SJCRH30 (cell line): ENCODE data around the gene DET1. TPM values are rescaled to one million over a fixed set of nuclear protein-coding genes. Genes with fewer than 3 reads are reported as not detected.
"Not testable (repeated sequence)": the region's sequence is repeated elsewhere in the genome, so short reads cannot be mapped to it uniquely, and the experiment has no call there.

Source experiments
- DNase-seq, 2 experiments: peaks; one replicate each; pipeline ENCODE4 v3.0.0-alpha.2; 2015 to 2020
- H3K27ac ChIP-seq: fragments of 250-450 bp; sonication (Bioruptor Pico); 2 replicates; pipeline ENCODE4 v1.5.1; 2020; ENCODE audit warnings: mild to moderate bottlenecking, moderate library complexity
- H3K27me3 ChIP-seq: fragments of 250-450 bp; sonication (Bioruptor Pico); 2 replicates; pipeline ENCODE4 v1.5.1; 2020; ENCODE audit warnings: mild to moderate bottlenecking, moderate library complexity
- H3K36me3 ChIP-seq: fragments of 250-450 bp; sonication (Bioruptor Pico); 2 replicates; pipeline ENCODE4 v1.5.1; 2020; ENCODE audit warnings: mild to moderate bottlenecking, moderate library complexity
- H3K4me1 ChIP-seq: fragments of 250-450 bp; sonication (Bioruptor Pico); 2 replicates; pipeline ENCODE4 v1.5.1; 2020; ENCODE audit warnings: mild to moderate bottlenecking, moderate library complexity
- H3K4me3 ChIP-seq: fragments of 250-450 bp; sonication (Bioruptor Pico); 2 replicates; pipeline ENCODE4 v1.5.1; 2020; ENCODE audit warnings: mild to moderate bottlenecking, moderate library complexity
- H3K9me3 ChIP-seq: fragments of 250-450 bp; sonication (Bioruptor Pico); replicated peaks from 2 replicates; pipeline ENCODE4 v1.5.1; 2020; ENCODE audit warnings: mild to moderate bottlenecking, moderate library complexity
- total RNA-seq: library from RNA; depleted of rRNA; stranded (reverse); fragments of >200 nt; shearing (Covaris generic); gene quantifications from 2 replicates; pipeline ENCODE4 v1.2.3, GENCODE V29; 2014

The DET1 gene
- total RNA-seq, 1 experiment from 2014 or later: 8.2 TPM

DNA sequence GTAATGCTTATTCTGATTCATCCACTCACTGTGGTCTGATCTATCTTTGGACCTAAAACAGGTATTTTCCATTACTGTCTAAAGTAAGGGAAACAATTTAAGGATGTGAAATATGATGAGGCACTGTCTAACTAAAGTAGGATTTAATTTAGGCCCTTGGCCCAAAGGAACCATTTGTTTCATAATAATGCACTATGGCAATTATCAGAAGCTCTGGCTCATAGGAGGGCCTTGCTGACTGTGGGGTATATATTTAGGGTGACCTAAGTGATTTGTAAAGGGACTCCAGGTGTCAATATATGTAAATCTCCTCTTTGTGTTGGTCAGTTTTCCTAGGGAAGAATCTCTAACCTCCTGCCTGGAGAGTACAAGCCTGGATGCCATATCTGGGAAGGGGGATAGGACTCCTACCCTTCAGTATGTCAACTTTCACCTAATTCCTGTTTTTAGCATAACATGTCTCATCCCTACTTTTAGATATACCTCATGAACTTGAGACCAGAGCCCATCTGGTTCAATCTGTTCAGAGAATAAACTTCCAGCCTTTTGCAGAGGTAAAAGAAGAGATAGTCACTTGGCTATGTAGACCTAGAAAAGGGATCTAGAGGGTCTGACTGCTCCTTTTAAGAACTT is 20.1 kb downstream of the DET1 start:
- no peak overlapping the region for H3K4me3 ChIP-seq
- DNase-seq: no peak
- peaks cover 27% of the 10 kb centered on the region for H3K36me3 ChIP-seq
- H3K27me3 ChIP-seq: no peaks in the 10 kb centered on the region
- H3K27ac ChIP-seq: no peak overlapping the region
- peaks cover 30% of the 10 kb centered on the region for H3K4me1 ChIP-seq
- H3K9me3 ChIP-seq: no peaks in the 10 kb centered on the region

DNA sequence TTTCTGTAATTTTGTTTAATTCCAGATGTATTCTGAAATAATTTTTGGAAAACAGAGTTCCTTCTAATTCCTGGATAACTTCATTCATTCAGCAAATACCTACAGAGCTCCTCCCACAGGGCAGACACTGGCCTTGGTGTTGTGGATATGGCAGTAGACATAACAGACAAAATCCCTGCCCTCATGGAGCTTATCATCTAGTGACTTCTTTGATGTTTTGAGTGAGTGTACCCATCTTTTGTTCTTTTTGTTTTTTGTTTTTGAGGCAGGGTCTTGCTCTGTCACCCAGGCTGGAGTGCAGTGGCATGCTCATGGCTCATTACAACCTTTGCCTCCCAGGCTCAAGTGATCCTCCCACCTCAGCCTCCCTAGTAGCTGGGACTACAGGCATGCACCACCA is 21.1 kb downstream of the DET1 start:
- peaks cover 30% of the 10 kb centered on the region for H3K4me1 ChIP-seq
- peaks cover 25% of the 10 kb centered on the region for H3K36me3 ChIP-seq
- DNase-seq: no peak
- no peak overlapping the region for H3K4me3 ChIP-seq
- H3K9me3 ChIP-seq: no peaks in the 10 kb centered on the region
- H3K27ac ChIP-seq: no peak overlapping the region
- H3K27me3 ChIP-seq: no peaks in the 10 kb centered on the region

DNA sequence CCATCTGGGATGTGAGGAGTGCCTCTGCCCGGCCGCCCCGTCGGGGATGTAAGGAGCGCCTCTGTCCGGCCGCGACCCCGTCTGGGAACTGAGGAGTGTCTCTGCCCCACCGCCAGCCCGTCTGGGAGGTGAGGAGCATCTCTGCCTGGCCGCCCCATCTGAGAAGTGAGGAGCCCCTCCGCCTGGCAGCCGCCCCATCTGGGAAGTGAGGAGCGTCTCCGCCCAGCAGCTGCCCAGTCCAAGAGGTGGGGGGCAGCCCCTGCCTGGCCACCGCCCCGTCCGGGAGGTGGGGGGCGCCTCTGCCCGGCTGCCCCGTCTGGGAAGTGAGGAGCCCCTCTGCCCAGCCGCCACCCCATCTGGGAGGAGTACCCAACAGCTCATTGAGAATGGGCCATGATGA is 22.4 kb downstream of the DET1 start:
- H3K4me3 ChIP-seq, DNase-seq, H3K27me3 ChIP-seq, H3K27ac ChIP-seq, H3K9me3 ChIP-seq: not testable (repeated sequence)
- peaks cover 21% of the 10 kb centered on the region for H3K36me3 ChIP-seq
- peaks cover 18% of the 10 kb centered on the region for H3K4me1 ChIP-seq

DNA sequence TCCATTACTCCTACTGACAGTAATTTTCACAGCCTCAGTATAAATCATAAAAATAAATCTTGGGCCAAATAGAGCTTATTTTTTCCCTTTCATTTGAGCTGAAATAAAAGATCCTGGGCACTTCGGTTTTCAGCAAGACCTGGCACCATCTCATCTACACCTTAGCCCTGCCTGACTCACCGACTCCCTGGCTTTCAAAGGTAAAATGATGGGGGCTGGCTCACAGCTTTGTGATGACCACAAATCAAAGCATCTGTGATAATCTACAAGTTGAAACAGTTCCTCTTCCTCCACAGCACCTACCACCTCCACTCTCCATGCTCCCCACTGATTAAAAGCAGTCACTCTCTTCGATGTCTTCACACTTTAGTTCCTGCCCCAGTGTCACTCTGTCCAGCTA is 27.6 kb downstream of the DET1 start:
- H3K27me3 ChIP-seq: no peaks in the 10 kb centered on the region
- no peak overlapping the region for H3K4me3 ChIP-seq
- 0 out of 2 replicates have a peak, but pooled peaks cover 7% of the 10 kb centered on the region for H3K36me3 ChIP-seq
- no peaks in the 10 kb centered on the region for H3K9me3 ChIP-seq
- DNase-seq: no peak
- no peaks in the 10 kb centered on the region for H3K4me1 ChIP-seq
- no peak overlapping the region for H3K27ac ChIP-seq

DNA sequence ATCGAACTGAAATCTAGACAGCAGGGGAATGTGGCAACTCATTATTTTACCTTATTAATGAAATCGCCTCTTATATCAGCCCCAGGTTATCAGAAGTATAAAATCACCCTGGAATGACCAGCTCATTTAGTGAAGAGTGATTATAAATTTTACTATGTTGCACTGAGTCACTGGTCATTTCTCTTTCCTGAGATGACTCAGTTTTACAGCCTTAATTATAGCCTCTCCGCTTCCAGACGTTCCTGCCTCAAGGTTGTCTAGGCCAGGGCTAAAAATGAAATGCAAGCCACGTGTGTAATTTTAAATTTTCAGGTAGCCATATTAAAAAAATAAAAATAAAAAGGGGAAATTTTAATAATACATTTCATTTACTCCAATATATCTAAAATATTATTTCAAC is 33.3 kb downstream of the DET1 start:
- H3K4me1 ChIP-seq: no peaks in the 10 kb centered on the region
- H3K27ac ChIP-seq: no peak overlapping the region
- H3K9me3 ChIP-seq: no peaks in the 10 kb centered on the region
- H3K4me3 ChIP-seq: no peak overlapping the region
- DNase-seq: no peak
- H3K36me3 ChIP-seq: peaks cover 7% of the 10 kb centered on the region
- H3K27me3 ChIP-seq: no peaks in the 10 kb centered on the region

DNA sequence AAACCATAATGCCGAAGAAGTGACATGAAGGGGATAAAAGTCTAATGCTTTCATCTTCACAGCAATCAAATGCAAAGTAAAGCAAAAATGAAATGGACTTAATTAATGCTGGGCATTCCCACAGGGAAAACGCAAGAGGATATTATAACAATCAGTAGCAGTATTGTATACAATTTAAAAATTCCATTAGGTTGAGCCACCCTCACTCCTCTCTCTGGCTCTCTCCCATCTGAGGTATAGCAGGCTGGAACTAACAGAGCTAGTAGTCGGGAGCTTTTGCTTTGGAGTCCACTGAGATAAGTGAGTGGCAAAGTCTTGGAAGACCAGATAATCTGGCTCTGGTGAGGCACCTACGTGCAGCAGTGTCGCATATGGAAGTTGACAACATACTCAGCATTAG is 33.9 kb downstream of the DET1 start:
- H3K9me3 ChIP-seq: no peaks in the 10 kb centered on the region
- H3K27ac ChIP-seq: no peak overlapping the region
- no peak overlapping the region for H3K4me3 ChIP-seq
- H3K4me1 ChIP-seq: no peaks in the 10 kb centered on the region
- no peaks in the 10 kb centered on the region for H3K27me3 ChIP-seq
- no peak for DNase-seq
- H3K36me3 ChIP-seq: peaks cover 7% of the 10 kb centered on the region

DNA sequence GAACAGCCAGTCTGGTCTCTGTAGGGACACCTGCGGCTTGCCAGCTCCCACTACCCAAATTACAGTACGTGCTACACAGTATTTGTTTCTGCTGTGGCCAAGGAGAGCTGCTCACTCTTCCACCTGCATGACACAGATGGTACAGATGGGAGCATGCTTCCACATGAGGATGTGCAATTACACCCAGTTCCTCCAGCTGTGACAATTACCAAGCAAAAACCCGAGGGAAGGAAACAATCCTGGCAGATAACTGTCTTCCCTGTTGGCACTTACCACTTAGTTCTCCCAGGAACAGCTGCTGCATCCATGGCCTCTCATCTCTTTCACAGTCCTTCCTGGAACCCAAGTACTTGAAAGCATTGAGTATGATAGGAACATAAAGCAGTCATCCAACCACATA is 34.4 kb downstream of the DET1 start:
- H3K27ac ChIP-seq: no peak overlapping the region

DNA sequence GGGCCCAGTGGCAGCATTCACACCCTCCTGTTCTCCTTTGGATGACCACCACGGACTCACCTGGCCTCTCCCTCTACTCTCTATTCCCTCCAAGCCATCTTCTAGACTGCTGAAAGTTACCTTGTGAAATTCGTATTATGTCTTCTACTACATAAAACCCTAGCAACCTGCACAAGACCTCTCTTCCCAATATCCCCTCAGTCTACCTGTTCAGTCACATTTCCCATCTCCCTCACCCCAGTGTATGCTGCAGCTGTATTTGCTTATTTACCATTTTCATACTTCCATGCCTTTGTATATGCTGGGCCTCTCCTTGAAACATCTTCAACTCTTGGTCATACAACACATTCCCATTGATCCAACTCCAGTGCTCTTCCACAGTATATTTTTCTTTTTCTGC is 35.3 kb downstream of the DET1 start:
- no peak for DNase-seq
- Histone ChIP-seq H3K4me1 (no peaks in the 10 kb centered on the region), H3K27me3 (no peaks in the 10 kb centered on the region), H3K27ac (no peak overlapping the region), H3K4me3 (no peak overlapping the region), H3K36me3 (peaks cover 3% of the 10 kb centered on the region), H3K9me3 (no peaks in the 10 kb centered on the region)

More for the DNA sequence above, 34.4 kb downstream of the DET1 start:
- Histone ChIP-seq H3K4me1 (no peaks in the 10 kb centered on the region), H3K9me3 (no peaks in the 10 kb centered on the region), H3K4me3 (no peak overlapping the region), H3K36me3 (peaks cover 7% of the 10 kb centered on the region), H3K27me3 (no peaks in the 10 kb centered on the region)
- DNase-seq: no peak

DNA sequence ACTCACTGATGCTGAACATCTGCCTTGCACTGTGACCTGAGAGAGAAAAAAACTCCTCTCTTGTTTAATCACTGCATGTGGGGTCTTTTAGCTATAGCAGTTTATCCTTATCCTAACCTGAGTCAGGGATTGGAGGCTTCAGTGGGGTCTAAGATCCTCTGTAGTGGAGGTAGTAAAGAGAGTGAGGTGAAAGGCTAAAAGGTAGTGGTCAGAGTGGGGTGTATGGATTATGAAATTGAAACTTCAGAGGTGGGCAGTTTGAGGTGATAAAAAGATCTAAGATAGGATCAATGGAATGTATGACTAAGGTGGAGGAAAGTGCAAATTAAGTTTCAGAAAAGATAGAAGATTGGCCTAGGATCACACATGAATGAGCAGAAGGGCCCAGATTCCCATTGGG is 36.5 kb downstream of the DET1 start:
- Histone ChIP-seq H3K27ac (no peak overlapping the region), H3K4me3 (no peak overlapping the region), H3K36me3 (peaks cover 4% of the 10 kb centered on the region), H3K27me3 (no peaks in the 10 kb centered on the region), H3K4me1 (no peaks in the 10 kb centered on the region), H3K9me3 (no peaks in the 10 kb centered on the region)
- no peak for DNase-seq

DNA sequence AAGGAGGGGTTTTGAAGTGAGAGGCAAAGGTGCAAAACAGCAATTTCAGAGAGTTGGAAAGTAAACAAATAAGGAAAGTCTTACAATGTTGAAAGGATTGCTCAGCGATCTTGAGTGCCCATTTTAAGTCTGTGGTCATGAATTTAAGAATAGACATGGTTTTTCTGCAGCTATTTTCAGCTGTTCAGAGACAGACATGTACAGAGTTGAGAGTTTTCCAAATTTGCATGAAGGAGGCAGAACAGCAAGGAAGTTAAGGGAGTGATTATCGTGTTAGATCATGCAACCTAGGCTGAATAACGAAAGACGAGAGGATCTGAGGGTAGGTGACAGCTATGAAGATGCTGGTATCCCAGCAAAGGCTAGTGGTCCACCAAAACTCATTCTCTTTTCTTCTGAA is 37.2 kb downstream of the DET1 start:
- no peak for DNase-seq
- no peak overlapping the region for H3K27ac ChIP-seq
- peaks cover 6% of the 10 kb centered on the region for H3K36me3 ChIP-seq
- no peaks in the 10 kb centered on the region for H3K9me3 ChIP-seq
- H3K27me3 ChIP-seq: no peaks in the 10 kb centered on the region
- H3K4me3 ChIP-seq: no peak overlapping the region
- H3K4me1 ChIP-seq: no peaks in the 10 kb centered on the region

DNA sequence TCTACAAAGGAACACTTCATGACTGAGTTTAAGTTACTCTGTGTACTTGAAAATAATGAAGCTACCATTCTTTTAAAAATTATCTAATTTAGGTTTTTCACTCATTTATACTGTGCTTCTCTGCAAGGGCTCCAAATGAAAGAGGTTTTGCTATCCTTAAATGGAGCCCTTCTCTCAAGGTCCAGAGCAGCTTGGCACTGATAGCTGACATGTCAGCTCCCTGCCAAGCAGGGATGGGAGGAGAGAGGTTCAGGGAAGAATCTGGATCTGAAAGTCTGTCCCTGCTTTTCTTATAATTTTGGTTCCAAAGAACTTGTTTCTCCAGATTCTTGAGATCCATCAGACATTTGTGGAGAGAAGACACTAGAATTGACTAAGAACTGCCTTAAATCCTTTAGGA is 39.9 kb downstream of the DET1 start:
- no peak overlapping the region for H3K4me3 ChIP-seq
- DNase-seq: no peak
- no peaks in the 10 kb centered on the region for H3K9me3 ChIP-seq
- H3K27ac ChIP-seq: no peak overlapping the region
- H3K36me3 ChIP-seq: peaks cover 3% of the 10 kb centered on the region
- no peaks in the 10 kb centered on the region for H3K27me3 ChIP-seq
- no peaks in the 10 kb centered on the region for H3K4me1 ChIP-seq

DNA sequence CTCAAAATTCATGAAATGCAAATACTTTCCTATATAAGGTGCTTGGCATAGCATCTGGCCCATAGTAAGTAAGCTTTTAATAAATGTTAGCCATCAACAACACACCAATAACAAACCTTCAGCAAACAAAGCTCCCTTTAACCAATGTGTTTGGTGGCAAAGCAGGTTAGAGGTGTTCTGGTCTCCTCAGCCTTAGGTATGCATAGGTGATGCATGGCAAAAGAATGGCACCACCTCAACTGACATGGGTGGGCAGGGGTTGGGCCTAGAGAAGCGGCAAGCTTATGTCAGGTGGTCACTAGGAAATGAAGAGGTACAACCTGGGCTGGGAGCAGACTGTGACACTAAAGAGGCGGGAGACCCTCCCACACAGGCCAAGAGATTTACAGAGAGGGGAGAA is 40.8 kb downstream of the DET1 start:
- Histone ChIP-seq H3K27me3 (no peaks in the 10 kb centered on the region), H3K36me3 (peaks cover 3% of the 10 kb centered on the region), H3K9me3 (no peaks in the 10 kb centered on the region), H3K4me1 (no peaks in the 10 kb centered on the region), H3K27ac (no peak overlapping the region), H3K4me3 (no peak overlapping the region)
- DNase-seq: no peak

DNA sequence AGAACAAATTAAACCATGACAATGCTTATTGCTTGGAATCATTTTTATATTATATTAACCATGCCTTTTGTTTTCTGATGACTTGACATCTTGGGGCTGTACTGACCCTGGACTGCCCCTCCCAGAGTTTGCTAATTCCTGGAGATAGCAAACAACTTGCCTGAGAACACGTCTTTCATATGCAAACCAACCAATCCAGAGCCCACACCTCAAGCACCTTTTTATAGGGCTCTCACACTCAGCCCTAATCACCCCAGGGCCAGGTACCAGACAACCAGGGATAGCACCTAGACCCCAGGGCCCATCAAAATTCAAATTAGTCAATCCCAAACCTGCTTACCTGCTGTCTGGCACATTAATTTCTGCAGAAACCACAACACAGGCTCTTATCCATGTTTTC is 42.0 kb downstream of the DET1 start:
- no peaks in the 10 kb centered on the region for H3K4me1 ChIP-seq
- H3K27me3 ChIP-seq: no peaks in the 10 kb centered on the region
- no peak overlapping the region for H3K4me3 ChIP-seq
- H3K27ac ChIP-seq: no peak overlapping the region
- no peak for DNase-seq
- peaks cover 4% of the 10 kb centered on the region; the same call in 1 of the 2 replicates for H3K36me3 ChIP-seq
- no peaks in the 10 kb centered on the region for H3K9me3 ChIP-seq

DNA sequence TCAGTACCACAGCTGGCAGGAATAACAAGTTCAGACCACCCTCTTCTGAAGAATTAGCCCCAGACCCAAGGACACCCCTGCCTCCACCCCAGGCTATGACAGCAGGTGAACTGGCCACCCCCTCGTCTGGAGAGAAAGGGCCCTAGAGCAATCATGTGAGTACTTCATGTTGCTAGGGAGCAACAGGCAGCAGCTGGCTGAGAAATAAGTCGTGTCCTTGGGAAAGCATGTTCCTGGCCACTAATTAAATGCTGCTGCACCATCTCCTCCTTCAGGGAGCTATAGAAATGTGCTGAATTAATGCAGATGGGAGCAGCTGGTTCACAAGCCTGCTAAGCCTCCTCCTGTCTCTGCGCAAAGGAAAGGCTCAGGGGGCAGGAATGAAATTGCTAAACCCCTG is 47.5 kb downstream of the DET1 start:
- H3K27me3 ChIP-seq: no peaks in the 10 kb centered on the region
- H3K4me3 ChIP-seq: no peak overlapping the region
- no peaks in the 10 kb centered on the region for H3K9me3 ChIP-seq
- H3K36me3 ChIP-seq: 0 out of 2 replicates have a peak, but pooled peaks cover 2% of the 10 kb centered on the region
- peak in 1 of 2 experiments; percentile 30 for DNase-seq
- H3K4me1 ChIP-seq: no peaks in the 10 kb centered on the region
- H3K27ac ChIP-seq: no peak overlapping the region

DNA sequence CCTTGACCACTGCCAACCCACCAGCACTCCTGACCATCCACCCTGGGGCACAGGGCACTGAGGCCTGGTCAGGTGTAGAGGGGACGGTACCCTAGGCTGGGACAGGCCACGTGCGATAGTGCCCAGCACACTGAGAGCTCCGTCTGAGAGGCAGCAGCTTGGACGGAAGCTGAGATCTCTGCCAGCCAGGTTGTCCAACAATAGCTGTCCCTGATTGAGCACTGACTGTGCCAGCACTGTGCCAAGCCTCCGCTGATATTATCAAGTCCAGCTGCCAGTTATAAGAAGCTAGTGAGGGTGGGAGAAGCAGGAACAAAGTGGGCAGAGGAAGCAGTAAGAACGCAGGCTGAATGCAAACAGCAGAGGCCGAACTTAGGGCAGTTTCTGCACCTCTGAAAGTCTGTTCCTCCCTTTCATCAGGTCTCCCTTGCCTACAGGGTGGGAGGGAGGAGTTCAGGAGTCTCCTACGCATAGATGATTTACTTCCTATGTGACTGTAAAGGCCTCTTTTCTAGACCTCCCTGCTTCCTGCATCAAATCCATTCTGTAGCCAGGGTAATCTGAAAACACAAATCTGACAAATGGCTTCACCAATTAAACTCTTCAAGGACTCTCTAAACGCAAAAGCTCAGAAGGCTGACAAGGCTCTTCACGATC is 49.2 kb downstream of the DET1 start:
- Histone ChIP-seq H3K36me3 (0 out of 2 replicates have a peak, but pooled peaks cover 2% of the 10 kb centered on the region), H3K27ac (no peak overlapping the region), H3K9me3 (no peaks in the 10 kb centered on the region), H3K4me1 (no peaks in the 10 kb centered on the region), H3K4me3 (no peak overlapping the region), H3K27me3 (no peaks in the 10 kb centered on the region)
- DNase-seq: no peak

DNA sequence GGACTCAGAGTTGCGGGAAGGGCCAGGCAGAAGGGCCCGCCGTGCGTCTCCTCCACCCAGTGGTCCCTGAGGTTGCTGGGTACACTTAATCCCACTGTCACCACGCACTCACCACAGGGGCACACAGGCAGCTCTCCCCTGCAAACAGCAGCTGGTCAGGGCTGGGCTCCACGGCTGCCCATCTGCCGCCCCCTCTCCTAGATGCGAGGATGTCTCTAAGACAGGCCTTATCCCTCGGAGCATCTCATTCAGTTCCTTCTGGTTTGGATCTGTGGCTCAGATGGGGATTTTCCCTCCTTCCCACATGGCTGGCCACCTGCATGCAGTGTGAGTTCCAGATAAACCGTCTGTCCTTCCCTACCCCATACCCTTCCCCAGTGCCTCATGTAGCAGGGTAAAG is 52.6 kb downstream of the DET1 start:
- H3K9me3 ChIP-seq: no peaks in the 10 kb centered on the region
- H3K27ac ChIP-seq: no peak overlapping the region
- H3K27me3 ChIP-seq: no peaks in the 10 kb centered on the region
- peak; percentile 27 to 35 for DNase-seq
- H3K4me1 ChIP-seq: no peaks in the 10 kb centered on the region
- H3K4me3 ChIP-seq: no peak overlapping the region
- H3K36me3 ChIP-seq: no peaks in the 10 kb centered on the region
